CMK (cell line): Measurements from ENCODE around the gene WDR44.
"Not testable (repeated sequence)": the region's sequence is repeated elsewhere in the genome, so short reads cannot be mapped to it uniquely, and the experiment has no call there.

ENCODE experiments used
- DNase-seq: peaks from one replicate; pipeline ENCODE4 v3.0.0-alpha.2; 2010; ENCODE audit warnings: low read depth

WDR44 gene

GRCh38 chrX:118360429-118361125, 14.7 kb downstream of the WDR44 start:
- no peak for DNase-seq

GRCh38 chrX:118364261-118364660, 18.4 kb downstream of the WDR44 start:
- DNase-seq: no peak

GRCh38 chrX:118367338-118367737, 21.4 kb downstream of the WDR44 start:
- no peak for DNase-seq

- no peak for DNase-seq
These were observed 22.5 kb downstream of the WDR44 start for GRCh38 chrX:118368398-118368797.

GRCh38 chrX:118370921-118371624, 25.2 kb downstream of the WDR44 start:
- no peak for DNase-seq

- no peak for DNase-seq
These were observed 27.6 kb downstream of the WDR44 start for GRCh38 chrX:118373538-118373937.

GRCh38 chrX:118383120-118383519, 37.2 kb downstream of the WDR44 start:
- no peak for DNase-seq

GRCh38 chrX:118392716-118393115, 46.8 kb downstream of the WDR44 start:
- DNase-seq: no peak

GRCh38 chrX:118396113-118396512, 50.2 kb downstream of the WDR44 start:
- no peak for DNase-seq

GRCh38 chrX:118418811-118419251, 72.9 kb downstream of the WDR44 start:
- no peak for DNase-seq

GRCh38 chrX:118420462-118420861, 74.6 kb downstream of the WDR44 start:
- DNase-seq: no peak

GRCh38 chrX:118423558-118423957, 77.7 kb downstream of the WDR44 start:
- DNase-seq: no peak

GRCh38 chrX:118432799-118433198, 86.9 kb downstream of the WDR44 start:
- no peak for DNase-seq

GRCh38 chrX:118437283-118437682, 91.4 kb downstream of the WDR44 start:
- DNase-seq: no peak

GRCh38 chrX:118448273-118448783, 102.4 kb downstream of the WDR44 start:
- DNase-seq: no peak

GRCh38 chrX:118455013-118455412, 109.1 kb downstream of the WDR44 start:
- DNase-seq: no peak

- no peak for DNase-seq
These were observed 113.6 kb downstream of the WDR44 start for GRCh38 chrX:118459494-118459893.

- no peak for DNase-seq
These were observed 118.6 kb downstream of the WDR44 start for GRCh38 chrX:118464501-118464900.

GRCh38 chrX:118468122-118468521, 122.2 kb downstream of the WDR44 start:
- DNase-seq: no peak

- DNase-seq: not testable (repeated sequence)
These were observed 124.9 kb downstream of the WDR44 start for GRCh38 chrX:118470721-118471347.

- no peak for DNase-seq
These were observed 128.7 kb downstream of the WDR44 start for GRCh38 chrX:118474586-118474985.

- DNase-seq: no peak
These were observed 130.0 kb downstream of the WDR44 start for GRCh38 chrX:118475903-118476302.

- no peak for DNase-seq
These were observed 134.3 kb downstream of the WDR44 start for GRCh38 chrX:118480172-118480571.
